Fibroblast of villous mesenchyme (primary cell): ENCODE data around the gene SPATS2. TPM values are rescaled to one million over a fixed set of nuclear protein-coding genes. Genes with fewer than 3 reads are reported as not detected.

ENCODE experiments used
- DNase-seq: peaks from one replicate; pipeline ENCODE4 v3.0.0-alpha.2; 2010; ENCODE audit warnings: low read depth
- H3K4me3 ChIP-seq: 2 replicates; pipeline ENCODE4 v1.5.1; 2011; ENCODE audit warnings: low read depth, mild to moderate bottlenecking, low read length
- CTCF ChIP-seq: IDR thresholded peaks from 2 replicates; pipeline ENCODE4 v1.5.1; 2012; ENCODE audit warnings: low read depth, mild to moderate bottlenecking, low read length; ENCODE audit not compliant: insufficient read depth
- total RNA-seq: library from RNA; depleted of rRNA; stranded (reverse); fragments of >200 nt; gene quantifications from 2 replicates; pipeline ENCODE4 v1.2.3, GENCODE V29; 2012

Gene SPATS2
- total RNA-seq, 1 donor = 32.4 TPM

GRCh38 chr12:49357103-49357678, 10.1 kb upstream of the SPATS2 start:
- peak; percentile 50 for TF ChIP-seq CTCF

GRCh38 chr12:49358483-49359141, 8.7 kb upstream of the SPATS2 start:
- peak; percentile 76 for DNase-seq
- H3K4me3 ChIP-seq = no peak overlapping the region
- peak; percentile 85 for TF ChIP-seq CTCF

More at GRCh38 chr12:49357103-49357678, 10.1 kb upstream of the SPATS2 start:
- peak; percentile 69 for DNase-seq
- no peak overlapping the region for H3K4me3 ChIP-seq

- no peak for DNase-seq
- no peak for TF ChIP-seq CTCF
- H3K4me3 ChIP-seq = no peak overlapping the region
Measured at GRCh38 chr12:49359671-49360070, 7.6 kb upstream of the SPATS2 start.

GRCh38 chr12:49362077-49362476, 5.2 kb upstream of the SPATS2 start:
- TF ChIP-seq CTCF = no peak
- DNase-seq = no peak
- no peak overlapping the region for H3K4me3 ChIP-seq

- no peak for TF ChIP-seq CTCF
- no peak overlapping the region for H3K4me3 ChIP-seq
- DNase-seq = peak; percentile 88
Measured at GRCh38 chr12:49364989-49365388, 2.3 kb upstream of the SPATS2 start.

- no peak for TF ChIP-seq CTCF
- DNase-seq = peak; percentile 74
- no peak overlapping the region for H3K4me3 ChIP-seq
Measured at GRCh38 chr12:49365542-49365941, 1.7 kb upstream of the SPATS2 start.

GRCh38 chr12:49366096-49366651, 1.1 kb upstream of the SPATS2 start:
- TF ChIP-seq CTCF = no peak

More at GRCh38 chr12:49366096-49366651, 1.1 kb upstream of the SPATS2 start:
- peak overlapping the region; percentile 71 for H3K4me3 ChIP-seq
- DNase-seq = no peak
